Transverse colon (tissue), 4 donors: Measurements from ENCODE around the gene PRSS56. TPM values are rescaled to one million over a fixed set of nuclear protein-coding genes. Genes with fewer than 3 reads are reported as not detected.

Experiments
- DNase-seq: peaks from one replicate; pipeline ENCODE4 v3.0.0-alpha.2; 2019
- H3K27ac ChIP-seq, 4 donors: fragments of 200-600 bp; sonication (generic); 2 replicates each; pipeline ENCODE4 v1.5.1; 2016 to 2018; ENCODE audit warnings: inconsistent platforms in 4 of 4
- H3K27me3 ChIP-seq: fragments of 200-600 bp; sonication (generic); 2 replicates; pipeline ENCODE4 v1.5.1; 2017; ENCODE audit warnings: inconsistent platforms
- H3K36me3 ChIP-seq, 4 donors: fragments of 200-600 bp; sonication (generic); 2 replicates each; pipeline ENCODE4 v1.5.1; 2017 to 2019; ENCODE audit warnings: inconsistent platforms in 4 of 4
- H3K4me1 ChIP-seq, 4 donors: fragments of 200-600 bp; sonication (generic); 2 replicates each; pipeline ENCODE4 v1.5.1; 2017 to 2020; ENCODE audit warnings: inconsistent platforms in 4 of 4
- H3K4me3 ChIP-seq, 4 donors: fragments of 200-600 bp; sonication (generic); 1 replicate in 1 of 4; 2 replicates in 3 of 4; pipeline versions ENCODE4 v1.5.1 to v1.6.1; 2017 to 2019; ENCODE audit warnings: inconsistent platforms in 4 of 4
- H3K9me3 ChIP-seq, 2 donors: fragments of 200-600 bp; sonication (generic); 2 replicates each; pipeline ENCODE4 v1.5.1; 2017 to 2019; ENCODE audit warnings: inconsistent platforms in 2 of 2
- CTCF ChIP-seq, 5 experiments: fragments of 200-600 bp in 3 of 5; fragments of 450-650 bp in 2 of 5; sonication (generic) in 3 of 5; IDR thresholded peaks; 1 replicate in 2 of 5; 2 replicates in 3 of 5; pipeline ENCODE4 v1.5.1; 2016 to 2017; ENCODE audit warnings: antibody characterized with exemption in 5 of 5, inconsistent platforms in 3 of 5, mild to moderate bottlenecking in 2 of 5, moderate library complexity in 1 of 5
- EP300 ChIP-seq: sonication (generic); formaldehyde crosslinking; IDR thresholded peaks from one replicate; pipeline ENCODE4 v1.6.1; 2017; ENCODE audit warnings: antibody characterized with exemption, low read depth
- POLR2A ChIP-seq: fragments of 450-650 bp; IDR thresholded peaks from one replicate; pipeline ENCODE4 v1.6.1; 2016; ENCODE audit warnings: antibody characterized with exemption, mild to moderate bottlenecking, moderate library complexity
- POLR2AphosphoS5 ChIP-seq, 3 donors: sonication (generic); formaldehyde crosslinking; IDR thresholded peaks; one replicate each; pipeline ENCODE4 v1.6.1; 2016; ENCODE audit warnings: antibody characterized with exemption in 3 of 3
- WGBS, 2 donors: methylation state at CpG; one replicate each; pipeline ENCODE4 v1.1.5; 2018; ENCODE audit warnings: low coverage in 1 of 2; 5-methylcytosine and 5-hydroxymethylcytosine counted together
- in situ Hi-C, 4 donors: fragments of 200-750 bp; cut with MboI; loops; one replicate each; pipeline versions ENCODE4 v1.15.0 to v1.15.1; 2017; ENCODE audit warnings: low sequenced_read_pairs in 3 of 4, low pct_ligation_motif_present in 1 of 4, low pct_unique_long_range_greater_than_20kb in 1 of 4
- intact Hi-C: fragments of 100-400 bp; cut with DNase I; formaldehyde crosslinking; loops from one replicate; pipeline ENCODE4 v1.15.1; 2023; ENCODE audit warnings: low total_unique reads
- total RNA-seq, 4 donors: library from RNA; depleted of rRNA; stranded (reverse); fragments of >200 nt; gene quantifications; one replicate each; pipeline ENCODE4 v1.1.0, GENCODE V29; 2016

Gene PRSS56
- total RNA-seq, 4 donors from 2014 or later, result not detected

DNA sequence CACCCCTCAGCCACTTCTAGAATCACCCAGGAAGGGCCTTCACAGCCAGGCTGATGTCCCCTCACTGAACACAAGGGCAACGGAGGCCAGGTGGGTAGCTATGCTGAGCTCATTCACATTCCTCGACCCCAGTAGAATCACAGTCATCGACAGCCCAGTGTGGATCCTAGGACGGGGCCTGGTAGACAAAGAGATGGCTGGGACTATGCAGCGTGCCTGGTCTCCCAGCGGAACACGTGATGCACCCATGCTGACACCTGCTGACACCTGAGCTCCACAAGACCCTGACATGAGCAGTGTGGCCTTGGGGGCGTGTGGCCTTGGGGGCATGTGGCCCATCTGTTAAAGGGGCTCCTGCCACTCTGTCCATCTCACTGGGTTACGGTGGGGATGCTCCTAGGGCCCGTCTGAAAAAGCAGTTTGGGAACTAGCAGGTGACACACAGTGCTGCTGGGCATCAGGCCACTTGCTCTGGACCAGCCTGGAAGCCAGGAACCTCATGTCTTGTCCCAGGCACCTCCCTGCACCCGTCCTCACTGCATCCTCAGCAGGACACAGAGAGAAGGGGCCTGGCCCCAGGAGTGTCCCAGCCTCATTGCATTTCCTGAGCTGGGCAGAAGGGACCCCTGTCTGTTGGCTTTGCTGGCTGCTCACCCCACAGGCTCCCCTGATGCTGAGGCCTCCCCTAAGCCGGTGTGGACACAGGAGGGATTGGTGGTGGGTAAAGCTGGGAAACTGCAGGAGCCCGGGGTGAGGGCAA, 42.3 kb upstream of the PRSS56 start:
- Histone ChIP-seq H3K36me3 (no peaks in the 10 kb centered on the region), H3K4me3 (no peak overlapping the region), H3K9me3 (no peaks in the 10 kb centered on the region), H3K27me3 (peaks cover 44% of the 10 kb centered on the region), H3K4me1 (no peaks in the 10 kb centered on the region), H3K27ac (no peak overlapping the region)
- intact Hi-C loops (no loop called here), in situ Hi-C loops (no loop called here)
- 69% methylated on average over 8 of the region's 13 CpGs; no CpG with 5 or more reads in 1 of the 2 donors for WGBS, 2 donors
- DNase-seq, result no peak
- TF ChIP-seq EP300 (no peak), CTCF (IDR thresholded peaks at IDR 0.05) (no peak), POLR2AphosphoS5 (IDR thresholded peaks at IDR 0.05) (no peak), POLR2A (no peak)

GRCh38 chr2:232478571-232479340, 41.4 kb upstream of the PRSS56 start:
- in situ Hi-C loops (no loop called here), intact Hi-C loops (no loop called here)
- Histone ChIP-seq H3K27ac (no peak overlapping the region), H3K4me1 (no peaks in the 10 kb centered on the region), H3K27me3 (peaks cover 44% of the 10 kb centered on the region), H3K9me3 (no peaks in the 10 kb centered on the region), H3K36me3 (no peaks in the 10 kb centered on the region), H3K4me3 (no peak overlapping the region)
- WGBS, 2 donors, result 58% methylated on average over 18 of the region's 19 CpGs; no CpG with 5 or more reads in 1 of the 2 donors
- DNase-seq, result no peak
- TF ChIP-seq EP300, result no peak
- TF ChIP-seq CTCF (IDR thresholded peaks at IDR 0.05), result no peak
- no peak for TF ChIP-seq POLR2AphosphoS5 (IDR thresholded peaks at IDR 0.05)
- TF ChIP-seq POLR2A, result no peak

GRCh38 chr2:232479341-232480200, 40.6 kb upstream of the PRSS56 start:
- H3K36me3 ChIP-seq, result no peaks in the 10 kb centered on the region
- peaks cover 44% of the 10 kb centered on the region for H3K27me3 ChIP-seq
- no peaks in the 10 kb centered on the region for H3K9me3 ChIP-seq
- in situ Hi-C loops (no loop called here), intact Hi-C loops (no loop called here)
- TF ChIP-seq POLR2A, result no peak
- no peak for TF ChIP-seq CTCF (IDR thresholded peaks at IDR 0.05)
- TF ChIP-seq EP300, result no peak
- TF ChIP-seq POLR2AphosphoS5 (IDR thresholded peaks at IDR 0.05), result no peak
- WGBS, 2 donors, result 37 to 69% methylated on average over 5 to 20 of the region's 21 CpGs
- no peak for DNase-seq
- H3K27ac ChIP-seq, result no peak overlapping the region
- no peaks in the 10 kb centered on the region for H3K4me1 ChIP-seq
- H3K4me3 ChIP-seq, result no peak overlapping the region
